Measurements from ENCODE around the gene SEC61A1.

SEC61A1 gene

DNA sequence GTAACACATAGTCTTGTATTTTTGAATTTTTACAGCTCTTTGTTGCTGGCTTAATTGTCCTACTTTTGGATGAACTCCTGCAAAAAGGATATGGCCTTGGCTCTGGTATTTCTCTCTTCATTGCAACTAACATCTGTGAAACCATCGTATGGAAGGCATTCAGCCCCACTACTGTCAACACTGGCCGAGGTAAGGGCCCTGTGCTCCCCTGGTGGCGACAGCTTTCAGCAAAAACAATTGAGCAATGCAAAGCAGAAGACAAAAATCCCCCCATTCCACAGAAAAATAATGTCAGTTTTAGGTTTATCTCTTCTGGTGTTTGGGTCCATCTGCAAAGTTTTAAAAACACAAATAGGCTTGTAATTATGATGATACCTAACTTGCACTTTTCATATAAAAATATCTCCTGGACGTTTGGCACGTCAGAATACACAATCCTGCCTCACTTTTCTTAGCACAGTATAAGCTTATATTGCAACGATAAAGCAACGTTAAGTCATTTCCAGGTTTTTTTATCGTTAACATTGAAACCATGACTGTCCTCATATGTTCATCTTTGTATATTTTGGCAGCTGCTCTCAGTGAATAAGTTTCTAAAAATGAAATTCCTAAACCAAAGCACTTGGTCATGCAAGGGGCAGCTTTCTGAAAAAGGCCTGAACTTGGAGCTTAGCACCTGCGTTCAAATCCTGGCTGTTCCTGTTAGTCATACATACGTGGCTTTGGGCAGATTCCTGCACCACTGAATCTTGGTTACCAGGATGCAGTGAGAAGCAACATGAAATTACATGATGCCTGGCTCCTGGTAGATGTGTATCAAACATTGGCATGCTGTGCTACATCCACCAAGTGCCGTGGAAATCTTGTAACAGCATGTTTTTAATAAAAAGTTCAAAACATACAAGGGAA lies 8.5 kb downstream of the SEC61A1 start:
- peak; percentile 97 for DNase-seq (ENCODE audit: low read depth)

- DNase-seq (ENCODE audit: low read depth): no peak
These were observed 10.0 kb downstream of the SEC61A1 start for GRCh38 chr3:128062033-128062745.

GRCh38 chr3:128063865-128064264 lies 11.6 kb downstream of the SEC61A1 start:
- DNase-seq (ENCODE audit: low read depth): no peak

- DNase-seq (ENCODE audit: low read depth): no peak
These were observed 12.7 kb downstream of the SEC61A1 start for GRCh38 chr3:128064962-128065361.

DNA sequence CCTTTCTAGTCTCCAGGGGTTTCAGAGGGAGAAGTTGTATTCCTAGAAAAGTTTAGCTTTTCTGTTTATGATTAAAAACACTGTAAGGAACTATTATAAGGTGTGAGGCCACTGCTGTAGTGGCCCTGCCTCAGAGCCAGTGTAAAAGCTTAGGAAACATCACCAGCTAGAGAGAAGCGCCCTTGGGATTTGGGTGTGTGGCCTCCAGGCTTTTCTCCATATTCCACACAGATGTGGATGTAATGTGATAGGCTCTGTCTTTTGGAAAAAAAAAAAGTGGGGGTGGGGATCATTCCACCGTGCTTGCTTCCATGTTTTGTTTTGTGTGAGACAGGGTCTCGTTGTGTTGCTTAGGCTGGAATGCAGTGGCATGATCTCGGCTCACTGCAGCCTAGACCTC lies 13.9 kb downstream of the SEC61A1 start:
- DNase-seq (ENCODE audit: low read depth): no peak

- no peak for DNase-seq (ENCODE audit: low read depth)
These were observed 14.4 kb downstream of the SEC61A1 start for GRCh38 chr3:128066676-128067075.

- peak; percentile 39 for DNase-seq (ENCODE audit: low read depth)
These were observed 15.3 kb downstream of the SEC61A1 start for GRCh38 chr3:128067489-128067888.

DNA sequence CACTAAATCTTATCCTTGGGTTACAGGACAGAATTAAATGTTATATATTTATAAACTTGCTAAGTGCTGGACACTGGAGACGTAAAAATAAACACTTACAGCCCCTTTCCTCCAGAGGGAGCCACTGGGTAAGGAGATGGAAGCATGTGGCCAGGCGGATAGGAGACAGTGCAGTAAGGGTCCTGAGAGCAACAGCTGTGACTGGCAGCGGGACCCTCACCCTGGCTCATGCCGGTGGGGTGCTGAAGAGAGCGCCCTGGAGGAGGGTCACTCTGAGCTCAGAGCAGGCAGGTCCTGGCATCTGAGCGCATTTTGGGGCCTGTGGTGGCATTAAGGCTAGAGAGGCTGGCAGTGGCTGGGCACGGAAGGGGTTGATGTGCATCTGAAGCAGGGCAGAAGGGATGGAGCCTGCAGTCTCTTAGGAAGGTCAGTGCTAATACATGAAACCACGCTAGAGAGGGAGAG lies 16.0 kb downstream of the SEC61A1 start:
- DNase-seq (ENCODE audit: low read depth): peak; percentile 61

DNA sequence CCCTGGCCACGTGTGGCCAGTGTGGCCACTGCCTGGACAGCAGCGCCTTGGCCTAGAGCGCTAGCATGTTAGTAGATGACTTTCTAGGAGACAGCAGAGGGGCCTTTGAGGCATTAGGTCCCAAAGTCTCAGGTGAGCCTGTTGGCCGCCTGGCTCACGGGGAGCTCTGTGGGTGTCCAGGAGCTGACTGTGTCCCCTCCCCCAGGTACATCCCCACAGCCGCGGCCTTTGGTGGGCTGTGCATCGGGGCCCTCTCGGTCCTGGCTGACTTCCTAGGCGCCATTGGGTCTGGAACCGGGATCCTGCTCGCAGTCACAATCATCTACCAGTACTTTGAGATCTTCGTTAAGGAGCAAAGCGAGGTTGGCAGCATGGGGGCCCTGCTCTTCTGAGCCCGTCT lies 17.0 kb downstream of the SEC61A1 start:
- no peak for DNase-seq (ENCODE audit: low read depth)

DNA sequence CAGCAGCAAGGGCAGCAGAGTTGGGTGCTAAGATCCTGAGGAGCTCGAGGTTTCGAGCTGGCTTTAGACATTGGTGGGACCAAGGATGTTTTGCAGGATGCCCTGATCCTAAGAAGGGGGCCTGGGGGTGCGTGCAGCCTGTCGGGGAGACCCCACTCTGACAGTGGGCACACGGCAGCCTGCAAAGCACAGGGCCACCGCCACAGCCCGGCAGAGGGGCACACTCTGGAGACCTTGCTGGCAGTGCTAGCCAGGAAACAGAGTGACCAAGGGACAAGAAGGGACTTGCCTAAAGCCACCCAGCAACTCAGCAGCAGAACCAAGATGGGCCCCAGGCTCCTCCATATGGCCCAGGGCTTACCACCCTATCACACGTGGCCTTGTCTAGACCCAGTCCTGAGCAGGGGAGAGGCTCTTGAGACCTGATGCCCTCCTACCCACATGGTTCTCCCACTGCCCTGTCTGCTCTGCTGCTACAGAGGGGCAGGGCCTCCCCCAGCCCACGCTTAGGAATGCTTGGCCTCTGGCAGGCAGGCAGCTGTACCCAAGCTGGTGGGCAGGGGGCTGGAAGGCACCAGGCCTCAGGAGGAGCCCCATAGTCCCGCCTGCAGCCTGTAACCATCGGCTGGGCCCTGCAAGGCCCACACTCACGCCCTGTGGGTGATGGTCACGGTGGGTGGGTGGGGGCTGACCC lies 18.8 kb downstream of the SEC61A1 start:
- DNase-seq (ENCODE audit: low read depth): no peak

DNA sequence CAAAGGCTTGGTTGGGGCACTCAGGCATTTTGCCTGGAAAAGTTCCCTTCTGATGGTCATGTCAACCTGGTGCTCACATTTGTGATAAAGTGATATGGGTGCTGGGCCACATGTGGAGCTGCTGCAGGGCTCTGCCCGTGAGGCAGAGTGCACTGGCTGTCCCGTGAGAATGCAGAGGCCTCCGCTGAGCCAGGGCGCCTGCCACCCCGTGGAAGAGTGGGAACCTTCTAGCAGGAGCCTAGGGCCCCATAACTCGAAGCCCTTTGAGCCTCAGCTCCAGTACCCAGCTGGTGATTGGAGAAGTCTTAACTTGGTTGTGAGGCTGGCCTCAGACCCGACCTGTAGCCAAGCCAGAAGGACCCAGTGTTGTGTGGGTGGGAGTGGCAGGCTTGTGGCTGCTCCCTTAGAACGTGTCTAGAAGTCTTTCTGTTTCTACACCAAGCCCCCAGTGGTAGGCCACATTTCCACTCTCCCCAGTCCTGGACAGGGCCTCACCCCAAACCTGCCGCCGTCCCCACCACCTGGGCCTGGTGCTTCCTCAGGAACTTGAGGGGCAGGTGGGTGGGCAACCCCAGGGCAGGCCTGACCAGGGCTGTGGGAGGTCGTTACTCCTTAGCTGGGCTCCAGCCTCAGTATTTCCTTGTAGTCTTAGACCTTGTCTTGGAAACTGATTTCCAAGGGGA lies 19.7 kb downstream of the SEC61A1 start:
- DNase-seq (ENCODE audit: low read depth): no peak

DNA sequence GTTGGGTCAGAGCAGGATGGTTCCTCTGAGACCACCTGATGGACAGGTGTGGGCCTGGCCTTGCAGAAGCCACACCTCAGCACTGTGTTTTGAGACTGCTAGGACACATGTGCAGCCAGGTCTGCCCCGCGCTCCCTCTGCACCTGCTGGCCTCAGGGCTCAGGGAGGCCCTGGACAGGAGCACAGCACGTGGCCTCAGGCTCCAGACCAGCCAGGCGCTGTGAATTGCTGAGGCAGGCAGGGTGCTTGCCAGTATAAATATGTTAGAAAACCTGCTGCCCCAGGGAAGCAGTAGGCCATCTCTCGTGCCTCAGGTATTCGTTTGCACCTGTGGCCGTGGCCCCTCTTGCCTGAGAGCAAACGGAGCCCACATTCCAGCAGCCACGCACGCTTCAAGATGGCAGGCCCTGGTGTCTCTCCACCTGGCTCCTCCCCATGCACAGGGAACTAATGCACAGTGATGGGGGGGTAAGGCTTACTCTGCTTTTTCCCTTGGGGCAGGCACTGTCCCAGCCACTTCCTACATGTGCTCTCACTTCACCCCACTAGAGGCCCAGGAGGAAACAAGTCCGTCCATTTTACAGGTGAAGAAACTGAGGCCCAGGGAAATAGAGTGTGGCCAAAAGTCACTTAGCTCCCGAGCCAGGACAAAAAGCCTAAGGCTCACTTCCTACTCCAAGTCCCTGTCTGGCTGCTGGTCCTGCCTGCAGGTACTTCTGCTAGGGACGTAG lies 20.4 kb downstream of the SEC61A1 start:
- no peak for DNase-seq (ENCODE audit: low read depth)

GRCh38 chr3:128073185-128073725 lies 21.0 kb downstream of the SEC61A1 start:
- DNase-seq (ENCODE audit: low read depth): no peak

DNA sequence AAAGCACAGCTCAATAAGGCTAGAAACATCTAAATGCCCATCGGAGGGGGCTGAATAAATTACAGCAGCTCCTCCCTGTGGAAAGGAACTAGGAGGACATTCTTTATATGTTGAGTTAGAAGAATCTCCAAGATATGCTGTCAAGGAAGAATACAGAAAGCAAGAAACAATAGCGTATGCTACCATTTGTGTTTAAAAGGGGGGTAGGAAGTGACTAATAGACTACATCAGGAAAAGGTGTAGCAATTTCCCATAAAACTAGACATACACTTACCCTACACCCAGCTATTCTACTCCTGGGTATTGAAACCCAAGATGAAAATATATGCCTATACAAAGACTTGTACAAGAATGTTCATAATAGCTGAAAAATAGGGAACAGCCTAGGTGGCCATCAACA lies 21.6 kb downstream of the SEC61A1 start:
- no peak for DNase-seq (ENCODE audit: low read depth)

DNA sequence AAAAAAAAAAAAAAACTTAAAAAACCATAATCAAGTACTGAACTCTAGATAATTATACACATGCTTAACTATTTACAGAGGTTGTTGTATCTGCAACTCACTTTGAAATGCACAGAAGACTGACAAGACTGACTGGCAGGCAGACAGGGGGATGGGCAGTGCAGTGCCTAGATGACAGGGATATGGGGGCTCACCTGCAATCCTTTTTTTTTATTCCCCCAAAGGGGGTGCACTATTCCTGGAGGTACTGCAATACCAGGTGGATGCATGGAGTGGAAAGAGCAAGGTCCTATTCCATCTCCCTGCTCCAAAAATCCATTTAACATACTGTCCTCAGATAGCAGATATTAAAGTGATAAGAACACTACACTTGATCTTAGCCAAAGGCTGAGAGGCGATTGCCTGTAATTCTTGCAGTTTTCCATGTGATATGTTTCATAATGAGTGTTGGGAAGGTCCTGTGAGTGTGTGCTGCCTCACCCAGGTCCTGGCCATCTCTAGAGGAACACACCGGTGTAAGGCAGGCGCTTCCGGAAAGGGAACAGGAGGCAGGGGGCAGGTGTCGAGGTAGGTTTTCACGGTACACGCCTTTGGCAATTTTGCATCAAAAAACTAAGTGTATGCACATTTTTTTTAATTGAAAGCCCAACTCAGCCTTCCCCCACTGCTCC lies 22.7 kb downstream of the SEC61A1 start:
- peak; percentile 27 for DNase-seq (ENCODE audit: low read depth)

- peak; percentile 85 for DNase-seq (ENCODE audit: low read depth)
These were observed 23.6 kb downstream of the SEC61A1 start for GRCh38 chr3:128075522-128076482.

GRCh38 chr3:128076483-128077201 lies 24.4 kb downstream of the SEC61A1 start:
- DNase-seq (ENCODE audit: low read depth): no peak

- no peak for DNase-seq (ENCODE audit: low read depth)
These were observed 25.0 kb downstream of the SEC61A1 start for GRCh38 chr3:128077202-128077624.

GRCh38 chr3:128077665-128078064 lies 25.4 kb downstream of the SEC61A1 start:
- no peak for DNase-seq (ENCODE audit: low read depth)
